HT-29 (cell line): ENCODE measurements around the gene WDR26. TPM values are rescaled to one million over a fixed set of nuclear protein-coding genes. Genes with fewer than 3 reads are reported as not detected.
"Not testable (repeated sequence)": the region's sequence is repeated elsewhere in the genome, so short reads cannot be mapped to it uniquely, and the experiment has no call there.

Experiments used
- DNase-seq: peaks from one replicate; pipeline ENCODE4 v3.0.0-alpha.2; 2015; ENCODE audit warnings: low spot score
- total RNA-seq: library from RNA; depleted of rRNA; stranded (reverse); fragments of >200 nt; shearing (Covaris generic); gene quantifications from 2 replicates; pipeline ENCODE4 v1.2.3, GENCODE V29; 2014; rRNA removed

Gene WDR26
- 15.7 and 17.9 TPM in 2 replicates for total RNA-seq

GRCh38 chr1:224434691-224435317 is at the start of gene WDR26:
TSS of gene WDR26 (minus strand) at chr1:224434797.
- DNase-seq: peak; percentile 83

DNA sequence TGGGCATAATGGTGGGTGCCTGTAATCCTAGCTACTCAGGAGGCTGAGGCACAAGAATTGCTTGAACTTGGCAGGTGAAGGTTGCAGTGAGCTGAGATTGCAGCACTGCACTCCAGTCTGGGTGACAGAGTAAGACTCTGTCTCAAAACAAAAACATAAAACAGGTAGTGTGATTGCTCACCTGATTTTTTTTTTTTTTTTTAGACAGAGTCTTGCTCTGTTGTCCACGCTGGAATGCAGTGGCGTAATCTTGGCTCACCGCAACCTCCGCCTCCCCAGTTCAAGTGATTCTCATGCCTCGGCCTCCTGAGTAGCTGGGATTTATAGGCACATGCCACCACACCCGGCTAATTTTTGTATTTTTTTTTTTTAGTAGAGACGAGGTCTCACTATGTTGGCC is 48.6 kb upstream of the WDR26 start:
- not testable (repeated sequence) for DNase-seq

DNA sequence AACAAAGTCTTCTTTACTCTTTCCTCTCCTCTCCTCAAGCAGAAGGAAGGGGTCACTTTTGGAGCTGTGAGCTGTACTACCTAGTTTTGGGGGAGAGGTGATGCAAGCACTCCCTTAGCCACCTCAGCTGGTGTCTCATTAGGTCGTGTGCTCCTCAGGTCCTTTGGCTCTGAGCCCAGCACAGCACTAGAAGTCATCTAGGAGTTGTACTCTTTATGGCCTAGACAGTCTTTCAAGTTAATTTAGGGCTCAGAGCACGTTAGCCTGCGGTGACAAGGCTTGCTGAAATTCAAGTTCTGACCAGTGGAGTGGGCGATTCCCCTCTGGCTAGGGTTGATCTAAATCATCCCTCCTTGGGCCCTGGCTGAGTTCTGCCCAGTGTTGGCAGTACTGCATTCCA is 48.0 kb upstream of the WDR26 start:
- DNase-seq: no peak

DNA sequence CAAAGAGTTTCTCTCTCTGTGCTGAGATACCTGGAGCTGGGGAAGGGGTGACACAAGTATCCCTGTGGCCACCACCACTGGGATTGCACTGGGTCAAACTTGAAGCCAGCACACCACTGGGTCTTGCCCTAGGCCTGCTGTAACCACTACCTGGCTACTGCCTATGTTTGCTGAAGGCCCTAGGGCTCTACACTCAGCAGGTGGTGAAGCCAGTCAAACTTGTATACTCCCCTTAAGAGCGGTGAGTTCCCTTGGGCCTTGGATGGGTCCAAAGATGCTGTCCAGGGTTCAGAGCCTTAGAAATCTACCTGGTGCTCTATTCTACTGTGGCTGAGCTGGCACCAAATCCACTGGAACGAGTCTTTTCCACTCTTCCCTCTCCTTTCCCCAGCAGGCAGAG is 47.0 kb upstream of the WDR26 start:
- no peak for DNase-seq

DNA sequence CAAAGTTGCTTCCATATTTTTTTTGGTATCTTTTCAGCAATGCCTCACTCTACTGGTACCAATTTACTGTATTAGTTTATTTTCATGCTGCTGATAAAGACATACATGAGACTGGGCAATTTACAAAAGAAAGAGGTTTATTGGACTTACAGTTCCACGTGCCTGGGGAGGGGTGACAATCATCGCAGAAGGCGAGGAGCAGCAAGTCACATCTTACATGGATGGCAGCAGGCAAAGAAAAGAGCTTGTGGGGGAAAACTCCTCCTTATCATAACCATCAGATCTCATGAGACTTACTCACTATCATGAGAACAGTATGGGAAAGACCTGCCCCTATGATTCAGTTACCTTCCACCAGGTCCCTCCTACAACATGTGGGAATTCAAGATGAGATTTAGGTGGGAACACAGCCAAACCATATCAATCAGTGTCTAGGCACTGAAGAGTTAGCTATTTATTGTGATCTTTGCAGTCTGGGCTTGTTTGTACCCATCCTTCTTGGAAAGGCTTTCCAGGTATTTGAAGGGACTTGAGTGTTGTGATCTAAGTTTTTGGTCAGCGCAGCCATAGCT is 46.4 kb upstream of the WDR26 start:
- DNase-seq: not testable (repeated sequence)

GRCh38 chr1:224480200-224480599 is 45.6 kb upstream of the WDR26 start:
- not testable (repeated sequence) for DNase-seq

DNA sequence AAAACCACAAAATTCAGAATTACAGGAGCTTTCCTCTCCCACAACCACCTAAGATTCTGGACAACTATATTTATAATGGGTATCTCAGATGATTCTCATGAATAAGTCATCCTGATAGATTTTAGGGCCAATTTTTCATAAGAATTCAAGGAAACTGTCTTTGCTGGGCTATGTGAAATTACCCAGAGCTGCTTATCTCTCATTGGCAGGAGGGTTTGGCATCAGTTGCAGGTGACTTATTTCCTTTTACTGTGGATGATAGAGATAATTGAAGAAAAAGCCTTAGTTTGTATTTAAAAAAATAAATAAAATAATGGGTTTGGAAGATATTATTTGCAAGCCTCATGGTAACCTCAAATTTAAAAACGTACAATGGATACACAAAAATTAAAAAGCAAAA is 38.2 kb upstream of the WDR26 start:
- no peak for DNase-seq

GRCh38 chr1:224466154-224466553 is 31.6 kb upstream of the WDR26 start:
- no peak for DNase-seq

DNA sequence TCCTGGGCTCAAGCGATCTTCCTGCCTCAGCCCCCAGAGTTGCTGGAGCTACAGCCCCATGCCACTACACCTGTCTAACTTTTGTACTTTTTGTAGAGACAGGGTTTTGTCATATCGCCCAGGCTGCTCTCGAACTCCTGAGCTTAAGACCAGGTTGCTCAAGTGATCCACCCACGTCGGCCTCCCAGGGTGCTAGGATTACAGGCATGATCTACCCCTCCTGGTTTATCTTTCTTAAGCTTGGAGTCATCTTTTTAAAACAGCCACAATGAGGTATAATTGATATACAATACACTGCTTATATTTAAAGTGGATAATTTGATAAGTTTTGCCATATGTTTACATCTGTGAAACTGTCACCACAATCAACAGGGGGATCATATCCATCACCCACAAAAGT is 25.4 kb upstream of the WDR26 start:
- DNase-seq: no peak

- no peak for DNase-seq
Measured at GRCh38 chr1:224458996-224459395, 24.4 kb upstream of the WDR26 start.

DNA sequence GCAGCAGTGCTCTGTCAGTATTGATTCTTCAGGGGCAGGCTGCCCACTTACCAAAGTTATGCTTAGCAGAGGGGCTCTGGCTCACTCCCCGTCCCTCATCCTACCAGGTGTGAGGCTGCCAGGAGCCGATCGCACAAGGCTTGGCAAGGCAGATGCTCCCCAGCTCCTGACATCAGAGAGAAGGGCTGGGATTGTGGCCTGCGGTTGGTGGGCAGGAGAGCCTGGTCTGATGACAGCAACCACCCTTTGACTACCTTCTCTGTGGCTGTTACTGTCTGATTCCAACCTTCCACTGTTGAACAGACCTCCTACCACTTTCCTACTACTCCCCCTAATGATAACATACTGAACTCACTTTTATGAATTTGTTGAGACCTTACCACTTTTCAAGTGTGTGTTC is 23.7 kb upstream of the WDR26 start:
- no peak for DNase-seq

GRCh38 chr1:224457782-224458144 is 23.2 kb upstream of the WDR26 start:
- no peak for DNase-seq

- DNase-seq: no peak
Measured at GRCh38 chr1:224456637-224456953, 22.0 kb upstream of the WDR26 start.

- DNase-seq: peak; percentile 85
Measured at GRCh38 chr1:224454402-224455055, 19.9 kb upstream of the WDR26 start.

DNA sequence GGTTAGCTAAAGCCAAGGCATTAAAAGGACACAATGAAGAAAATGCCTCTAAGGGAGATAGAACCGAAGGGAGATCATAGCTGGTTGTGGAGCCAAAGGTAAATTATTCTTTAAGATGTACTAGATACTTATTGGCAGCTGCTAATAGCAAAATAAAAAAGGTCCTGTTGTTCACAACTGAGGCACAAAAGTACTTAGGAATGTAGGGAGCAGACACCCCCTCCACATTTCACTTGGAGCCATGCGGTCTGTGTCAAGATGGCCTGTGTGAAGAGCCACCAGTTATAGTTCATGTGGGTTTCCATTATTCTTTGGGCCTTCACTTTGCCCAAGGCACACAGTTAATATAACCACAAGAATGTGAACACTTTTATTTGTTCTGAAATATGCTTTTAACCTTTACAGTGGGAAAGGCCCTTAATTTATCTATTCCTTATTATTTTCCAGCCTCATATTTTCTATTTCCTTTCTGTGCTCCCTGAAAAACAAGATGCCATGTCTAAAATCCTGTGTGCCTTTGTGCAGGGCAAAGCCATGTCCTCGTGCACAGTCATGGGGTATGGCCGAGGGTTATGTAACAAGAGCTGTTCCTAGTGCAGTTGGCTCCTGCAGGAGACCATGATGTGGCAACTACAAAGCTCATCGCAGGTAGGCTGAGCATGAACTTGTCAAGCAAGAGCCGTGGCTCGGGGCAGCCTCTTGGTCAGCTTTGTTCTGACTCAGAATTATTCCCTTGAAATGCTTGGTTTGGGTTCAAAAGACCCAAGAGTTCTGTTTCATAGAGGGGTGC is 16.2 kb upstream of the WDR26 start:
- DNase-seq: no peak

DNA sequence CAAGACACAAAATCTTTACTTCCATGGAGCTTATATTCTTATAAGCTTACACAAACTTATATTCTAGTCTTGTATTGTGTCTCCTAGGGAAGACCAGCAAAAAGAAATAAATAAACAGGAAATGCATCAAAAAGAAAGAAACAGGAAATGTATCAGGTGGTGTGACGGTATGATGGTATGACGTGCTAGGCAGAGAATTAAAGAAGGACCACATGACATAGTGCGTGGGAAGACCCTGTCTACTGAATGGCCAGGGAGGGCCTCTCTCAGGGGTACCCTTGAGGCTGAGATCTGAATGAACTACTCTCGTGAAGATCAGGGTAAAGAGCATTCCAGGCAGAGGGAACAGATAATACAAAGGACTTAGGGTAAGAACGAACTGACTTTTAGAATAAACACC is 15.6 kb upstream of the WDR26 start:
- DNase-seq: no peak

DNA sequence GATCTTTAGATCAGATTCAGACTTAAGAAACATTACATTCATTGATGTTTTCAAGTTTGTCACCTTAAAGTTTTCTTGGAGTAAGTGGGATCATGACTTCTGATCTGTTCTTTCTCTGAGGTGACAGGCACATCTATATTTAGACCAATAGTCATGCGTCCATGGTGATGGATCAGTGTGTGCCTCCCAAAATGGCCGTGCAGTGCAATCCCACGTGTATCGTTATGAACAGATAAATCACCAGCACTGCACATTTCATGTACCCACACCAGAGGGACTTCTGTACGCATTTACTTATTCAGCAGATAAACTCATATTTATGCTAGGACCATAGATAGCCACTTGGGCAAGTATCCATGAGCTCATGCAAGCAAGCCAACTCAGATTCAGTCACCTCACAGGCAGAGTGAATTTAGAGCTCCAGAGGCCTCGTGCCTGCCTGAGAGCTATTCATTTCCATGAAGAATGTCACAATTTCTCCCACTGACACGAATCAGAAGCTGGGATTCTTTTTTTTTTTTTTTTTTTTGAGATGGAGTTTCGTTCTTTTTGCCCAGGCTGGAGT is 13.9 kb upstream of the WDR26 start:
- no peak for DNase-seq

DNA sequence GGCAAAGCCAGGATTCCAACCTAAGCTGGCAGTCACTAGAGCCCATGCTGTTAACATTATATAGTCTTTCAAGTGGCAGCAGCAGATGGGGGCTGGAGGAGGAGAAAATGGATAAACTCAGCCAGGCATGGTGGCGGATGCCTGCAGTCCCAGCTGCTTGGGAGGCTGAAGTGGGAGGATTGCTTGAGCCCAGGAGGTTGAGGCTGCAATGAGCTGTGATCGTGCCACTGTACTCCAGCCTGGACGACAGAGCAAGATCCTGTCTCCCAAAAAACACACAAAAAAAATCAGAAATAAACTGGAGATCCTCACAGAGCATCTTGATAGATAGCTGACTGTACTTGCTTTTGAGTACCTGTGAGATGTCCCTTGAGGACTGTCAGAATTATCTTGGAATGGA is 13.4 kb upstream of the WDR26 start:
- DNase-seq: no peak

DNA sequence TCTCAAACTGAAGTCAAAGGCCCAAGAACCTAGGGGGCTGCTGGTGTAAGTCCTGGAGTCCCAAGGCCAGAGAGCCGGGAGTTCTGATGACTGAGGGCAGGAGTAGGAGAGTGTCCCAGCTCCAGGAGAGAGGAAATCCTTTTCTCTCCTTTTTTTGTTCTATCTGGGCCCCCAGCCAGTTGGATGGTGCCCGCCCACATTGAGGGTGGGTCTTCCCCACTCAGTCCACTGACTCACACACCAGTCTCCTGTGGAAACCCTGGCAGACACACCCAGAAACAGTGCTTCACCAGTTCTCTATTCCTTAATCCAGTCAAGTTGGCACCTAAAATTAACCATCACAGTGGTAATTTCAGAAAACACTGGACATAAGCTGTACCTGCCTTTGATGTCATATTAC is 12.7 kb upstream of the WDR26 start:
- no peak for DNase-seq

- DNase-seq: no peak
Measured at GRCh38 chr1:224438989-224439388, 4.4 kb upstream of the WDR26 start.

- DNase-seq: peak; percentile 49
Measured at GRCh38 chr1:224435999-224436398, 1.4 kb upstream of the WDR26 start.

DNA sequence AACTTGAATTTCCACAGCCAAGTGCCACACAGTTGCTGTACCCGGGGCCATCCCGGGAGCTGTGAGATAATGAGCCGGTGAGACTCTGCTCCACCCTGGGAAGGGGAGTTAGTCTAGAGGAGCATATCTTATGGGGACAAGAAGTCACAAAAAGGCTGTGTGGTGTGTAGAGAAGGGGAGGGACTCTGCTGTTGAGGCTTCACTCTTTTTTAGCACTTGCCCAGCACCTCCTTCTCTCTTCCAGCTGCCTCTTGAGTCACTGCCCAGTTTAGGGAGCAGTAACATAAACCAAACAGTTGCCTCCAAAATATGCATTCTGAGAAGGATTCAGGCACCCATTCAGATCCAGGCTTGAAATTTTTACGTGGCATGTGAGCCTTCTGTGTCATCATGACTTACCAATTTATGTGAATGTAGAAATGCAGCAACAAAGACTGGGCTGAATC is 744 bp upstream of the WDR26 start:
- DNase-seq: peak; percentile 39
